ENCODE results near the gene MTARC2.

GRCh38 chr1:220787069-220787619 is 39.0 kb downstream of the MTARC2 start:
- peak in 1 of 11 experiments; percentile 15 for TF ChIP-seq CTCF (IDR thresholded peaks at IDR 0.05 in 8 of 11, conservative IDR thresholded peaks at IDR 0.05 in 3 of 11)
- TF ChIP-seq POLR2A (IDR thresholded peaks at IDR 0.05) = no peak

All from spleen (tissue), 7 donors.